Gastrocnemius medialis (tissue), 4 donors: ENCODE data around the gene OR5I1. TPM values are rescaled to one million over a fixed set of nuclear protein-coding genes. Genes with fewer than 3 reads are reported as not detected.

Experiments used
- ATAC-seq, 2 donors: fragments of 150-250 bp; one replicate each; pipeline ENCODE4 v1.9.1; 2016
- DNase-seq, 2 donors: peaks; one replicate each; pipeline ENCODE4 v3.0.0-alpha.2; 2019
- H3K27ac ChIP-seq, 4 donors: fragments of 200-600 bp; sonication (generic); 1 replicate in 1 of 4; 2 replicates in 3 of 4; pipeline ENCODE4 v1.5.1; 2016 to 2018; ENCODE audit warnings: mild to moderate bottlenecking in 2 of 4, moderate library complexity in 1 of 4
- H3K27me3 ChIP-seq, 3 donors: fragments of 200-600 bp; sonication (generic) in 2 of 3; 1 replicate in 1 of 3; 2 replicates in 2 of 3; pipeline versions ENCODE4 v1.5.1 to v1.6.0; 2016 to 2019; ENCODE audit warnings: mild to moderate bottlenecking in 1 of 3, moderate library complexity in 1 of 3
- H3K36me3 ChIP-seq, 2 donors: fragments of 200-600 bp; sonication (generic) in 1 of 2; one replicate each; pipeline ENCODE4 v1.5.1; 2017 to 2018
- H3K4me1 ChIP-seq, 2 donors: fragments of 200-600 bp; sonication (generic) in 1 of 2; one replicate each; pipeline ENCODE4 v1.5.1; 2016 to 2017; ENCODE audit warnings: mild to moderate bottlenecking in 2 of 2
- H3K4me3 ChIP-seq, 4 donors: fragments of 200-600 bp; sonication (generic) in 3 of 4; 1 replicate in 1 of 4; 2 replicates in 3 of 4; pipeline ENCODE4 v1.5.1; 2016 to 2019; ENCODE audit warnings: mild to moderate bottlenecking in 2 of 4
- H3K9me3 ChIP-seq, 3 donors: fragments of 200-600 bp; sonication (generic) in 2 of 3; 1 replicate in 1 of 3; 2 replicates in 2 of 3; pipeline ENCODE4 v1.5.1; 2016 to 2019
- CTCF ChIP-seq, 5 experiments: fragments of 450-650 bp in 3 of 5; fragments of 200-600 bp in 2 of 5; sonication (generic) in 2 of 5; IDR thresholded peaks in 4 of 5; conservative IDR thresholded peaks in 1 of 5; 1 replicate in 4 of 5; 2 replicates in 1 of 5; pipeline ENCODE4 v1.5.1; 2016 to 2019; ENCODE audit warnings: antibody characterized with exemption in 5 of 5, mild to moderate bottlenecking in 3 of 5, moderate library complexity in 3 of 5
- POLR2A ChIP-seq, 2 donors: fragments of 450-650 bp; IDR thresholded peaks; one replicate each; pipeline ENCODE4 v1.6.1; 2017; ENCODE audit warnings: antibody characterized with exemption in 2 of 2, mild to moderate bottlenecking in 2 of 2, moderate library complexity in 2 of 2
- in situ Hi-C, 4 donors: fragments of 200-750 bp; cut with MboI; loops; one replicate each; pipeline versions ENCODE4 v1.15.0 to v1.8.0; 2017; ENCODE audit warnings: low sequenced_read_pairs in 4 of 4
- intact Hi-C: fragments of 100-400 bp; cut with DNase I; formaldehyde crosslinking; loops from one replicate; pipeline ENCODE4 v1.15.1; 2023; ENCODE audit warnings: low total_unique reads
- total RNA-seq, 4 donors: library from RNA; depleted of rRNA; stranded (reverse); fragments of >200 nt; gene quantifications; one replicate each; pipeline versions ENCODE4 v1.1.0 to v1.2.3, GENCODE V29; 2016

Gene OR5I1
- total RNA-seq: not detected

DNA sequence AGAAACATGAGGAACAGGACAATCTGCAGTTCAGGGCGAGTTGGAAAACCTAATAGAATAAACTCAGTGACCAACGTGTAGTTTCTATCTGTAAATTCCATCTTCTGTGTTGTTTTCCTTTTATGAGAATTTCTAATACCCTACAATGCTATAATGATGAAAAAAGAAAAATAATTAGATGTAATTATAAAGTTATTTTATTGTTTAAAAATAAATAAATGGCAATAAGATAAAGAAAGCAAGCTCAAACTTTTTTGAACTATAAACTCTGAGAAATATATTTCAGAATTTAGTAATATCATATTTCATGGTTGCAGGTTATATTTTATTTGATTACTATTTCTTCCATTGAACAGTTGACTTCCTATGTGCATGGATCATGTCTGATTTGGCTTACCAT lies at the start of gene OR5I1:
OR5I1 (minus strand) TSS at position 101 of the 400 bp plus-strand sequence; CDS start at position 101, 0 bp downstream.
- H3K9me3 ChIP-seq: no peaks in the 10 kb centered on the region
- no peaks in the 10 kb centered on the region for H3K4me1 ChIP-seq
- no peaks in the 10 kb centered on the region for H3K36me3 ChIP-seq
- no peak within 1 kb of the TSS for H3K4me3 ChIP-seq
- no peak within 1 kb of the TSS for H3K27ac ChIP-seq
- intact Hi-C loops (no loop called here), in situ Hi-C loops (loop anchor here in 1 of 4 donors (25.0 kb wide), 1 partner anchor 851 kb away; no protein-coding TSS in a partner anchor)
- no peak for TF ChIP-seq POLR2A (IDR thresholded peaks at IDR 0.05)
- no peak for TF ChIP-seq CTCF (IDR thresholded peaks at IDR 0.05 in 4 of 5, conservative IDR thresholded peaks at IDR 0.05 in 1 of 5)
- no peaks in the 10 kb centered on the region for H3K27me3 ChIP-seq
- ATAC-seq (no peak), DNase-seq (no peak)

DNA sequence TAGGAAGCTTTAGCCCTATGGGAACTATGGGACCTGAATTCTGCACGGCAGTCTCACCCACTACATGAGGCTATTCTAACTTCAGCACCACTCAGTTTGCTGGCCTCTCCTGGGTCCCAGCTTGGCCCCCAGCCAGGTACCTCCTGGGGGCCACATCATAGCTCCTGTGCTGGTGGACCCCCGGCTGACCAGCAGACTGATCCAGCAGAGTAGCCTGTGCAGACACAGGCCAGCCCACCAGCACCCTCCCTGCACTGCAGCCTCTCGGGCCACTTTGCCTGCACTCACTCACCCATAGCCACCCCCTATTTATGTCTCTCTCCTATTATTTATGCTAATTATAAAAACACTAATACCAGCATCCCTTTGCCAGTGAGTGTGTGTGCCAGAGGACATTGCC lies 34.7 kb upstream of the OR5I1 start:
- H3K27ac ChIP-seq: no peak overlapping the region

GRCh38 chr11:55969845-55970244 lies 33.6 kb upstream of the OR5I1 start, which contains the start of gene OR10AG1:
Gene OR10AG1, minus strand, starts transcription at chr11:55969945. Its CDS starts 38 bp downstream, at chr11:55969907.
- Histone ChIP-seq H3K36me3 (no peaks in the 10 kb centered on the region), H3K4me1 (no peaks in the 10 kb centered on the region), H3K4me3 (no peak within 1 kb of the TSS), H3K27ac (no peak within 1 kb of the TSS), H3K9me3 (no peaks in the 10 kb centered on the region), H3K27me3 (no peaks in the 10 kb centered on the region)
- intact Hi-C loops: no loop called here
- DNase-seq (no peak), ATAC-seq (no peak)
- in situ Hi-C loops: no loop called here
- TF ChIP-seq CTCF (IDR thresholded peaks at IDR 0.05 in 4 of 5, conservative IDR thresholded peaks at IDR 0.05 in 1 of 5) (no peak), POLR2A (IDR thresholded peaks at IDR 0.05) (no peak)

More for the DNA sequence above, 34.7 kb upstream of the OR5I1 start:
- in situ Hi-C loops (no loop called here), intact Hi-C loops (no loop called here)
- no peak for DNase-seq
- no peaks in the 10 kb centered on the region for H3K27me3 ChIP-seq
- H3K4me1 ChIP-seq: no peaks in the 10 kb centered on the region
- H3K36me3 ChIP-seq: no peaks in the 10 kb centered on the region
- no peak overlapping the region for H3K4me3 ChIP-seq
- no peak for ATAC-seq
- TF ChIP-seq CTCF (IDR thresholded peaks at IDR 0.05 in 4 of 5, conservative IDR thresholded peaks at IDR 0.05 in 1 of 5) (no peak), POLR2A (IDR thresholded peaks at IDR 0.05) (no peak)
- no peaks in the 10 kb centered on the region for H3K9me3 ChIP-seq

DNA sequence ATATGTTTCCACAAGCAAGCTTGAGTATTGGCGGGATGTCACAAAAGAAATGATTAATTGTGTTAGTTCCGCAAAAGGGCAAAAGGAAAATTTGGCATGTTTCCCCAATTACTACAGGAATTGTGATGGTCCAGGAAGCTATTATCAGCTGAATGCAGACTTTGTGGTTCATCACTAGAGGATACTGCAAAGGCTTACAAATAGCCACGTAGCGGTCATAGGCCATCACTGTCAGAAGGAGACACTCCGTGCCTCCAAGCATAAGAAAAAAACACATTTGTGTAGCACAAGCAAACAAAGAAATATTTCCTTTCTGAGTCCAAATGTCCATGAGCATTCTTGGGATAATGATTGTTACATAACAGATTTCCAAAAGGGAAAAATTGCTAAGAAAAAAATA lies 31.7 kb upstream of the OR5I1 start:
- no peak overlapping the region for H3K4me3 ChIP-seq
- DNase-seq (no peak), ATAC-seq (no peak)
- intact Hi-C loops (no loop called here), in situ Hi-C loops (no loop called here)
- no peaks in the 10 kb centered on the region for H3K27me3 ChIP-seq
- no peaks in the 10 kb centered on the region for H3K9me3 ChIP-seq
- H3K27ac ChIP-seq: no peak overlapping the region
- TF ChIP-seq POLR2A (IDR thresholded peaks at IDR 0.05) (no peak), CTCF (IDR thresholded peaks at IDR 0.05 in 4 of 5, conservative IDR thresholded peaks at IDR 0.05 in 1 of 5) (no peak)
- H3K36me3 ChIP-seq: no peaks in the 10 kb centered on the region
- no peaks in the 10 kb centered on the region for H3K4me1 ChIP-seq

DNA sequence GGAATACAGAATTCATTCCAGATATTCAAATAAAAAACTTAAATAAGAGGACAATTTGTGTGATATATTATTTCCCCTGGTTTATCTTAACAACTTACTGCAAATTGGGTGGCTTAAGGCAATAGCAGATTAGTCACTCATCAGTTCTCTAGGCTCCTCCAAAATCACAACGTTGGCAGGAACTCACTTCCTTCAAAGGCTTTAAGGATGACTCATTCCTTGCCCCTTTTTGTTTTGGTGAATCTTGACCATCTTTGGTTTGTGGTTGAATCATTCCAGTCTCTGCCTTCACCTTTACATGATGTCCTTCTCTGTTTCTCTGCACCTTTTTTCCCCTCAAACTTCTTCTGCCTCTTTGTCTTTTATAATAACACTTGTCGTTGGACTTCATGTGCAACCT lies 30.2 kb upstream of the OR5I1 start:
- Histone ChIP-seq H3K4me3 (no peak overlapping the region), H3K27me3 (no peaks in the 10 kb centered on the region), H3K9me3 (no peaks in the 10 kb centered on the region), H3K27ac (no peak overlapping the region), H3K4me1 (no peaks in the 10 kb centered on the region), H3K36me3 (no peaks in the 10 kb centered on the region)
- no peak for TF ChIP-seq POLR2A (IDR thresholded peaks at IDR 0.05)
- TF ChIP-seq CTCF (IDR thresholded peaks at IDR 0.05 in 4 of 5, conservative IDR thresholded peaks at IDR 0.05 in 1 of 5): no peak
- DNase-seq: no peak
- intact Hi-C loops: no loop called here
- no peak for ATAC-seq
- in situ Hi-C loops: no loop called here
